GM23338 (cell line): ENCODE results near the gene MPDU1. TPM values are rescaled to one million over a fixed set of nuclear protein-coding genes. Genes with fewer than 3 reads are reported as not detected.

Source experiments
- ATAC-seq: fragments of 200-7000 bp; cut with Tn5 transposase; 3 replicates; pipeline ENCODE4 v1.9.1; 2020
- DNase-seq: peaks from one replicate; pipeline ENCODE4 v3.0.0-alpha.2; 2015; ENCODE audit warnings: low spot score
- H2AFZ ChIP-seq: fragments of 200-600 bp; sonication (generic); 2 replicates; pipeline ENCODE4 v1.8.0; 2016; ENCODE audit warnings: antibody characterized with exemption, mild to moderate bottlenecking, moderate library complexity
- H3F3A ChIP-seq: fragments of 200-600 bp; sonication (generic); replicated peaks from 2 replicates; pipeline ENCODE4 v1.8.0; 2017; ENCODE audit warnings: antibody characterized with exemption, mixed run types, low read depth
- H3K27ac ChIP-seq: fragments of 200-600 bp; sonication (generic); 2 replicates; pipeline ENCODE4 v1.6.1; 2016; ENCODE audit warnings: low read depth
- H3K27me3 ChIP-seq: fragments of 200-600 bp; sonication (generic); 2 replicates; pipeline ENCODE4 v1.8.0; 2016; ENCODE audit warnings: mild to moderate bottlenecking, mixed run types, moderate library complexity; ENCODE audit not compliant: insufficient read depth
- H3K36me3 ChIP-seq: fragments of 200-600 bp; sonication (generic); 2 replicates; pipeline ENCODE4 v1.8.0; 2016; ENCODE audit warnings: mild to moderate bottlenecking; ENCODE audit not compliant: insufficient read depth
- H3K4me1 ChIP-seq: fragments of 200-600 bp; sonication (generic); 2 replicates; pipeline ENCODE4 v1.8.0; 2016; ENCODE audit warnings: mild to moderate bottlenecking, moderate library complexity; ENCODE audit not compliant: insufficient read depth
- H3K4me2 ChIP-seq: fragments of 200-600 bp; sonication (generic); 2 replicates; pipeline ENCODE4 v1.7.1; 2017; ENCODE audit warnings: mixed run types
- H3K4me3 ChIP-seq: fragments of 200-600 bp; sonication (generic); 2 replicates; pipeline ENCODE4 v1.6.1; 2016; ENCODE audit warnings: mixed run types
- H3K79me2 ChIP-seq: fragments of 200-600 bp; sonication (generic); replicated peaks from 2 replicates; pipeline ENCODE4 v1.8.0; 2017; ENCODE audit warnings: mild to moderate bottlenecking; ENCODE audit not compliant: insufficient read depth
- H3K9me2 ChIP-seq: fragments of 200-600 bp; sonication (generic); 2 replicates; pipeline ENCODE4 v1.8.0; 2017; ENCODE audit not compliant: insufficient read depth
- H4K20me1 ChIP-seq: fragments of 200-600 bp; sonication (generic); replicated peaks from 2 replicates; pipeline ENCODE4 v1.8.0; 2017; ENCODE audit warnings: mild to moderate bottlenecking; ENCODE audit not compliant: insufficient read depth
- H3K27ac Mint-ChIP-seq: 2 replicates; pipeline ENCODE4 v1.8.0; 2020; ENCODE audit warnings: inconsistent platforms, mild to moderate bottlenecking, moderate library complexity, mixed read lengths
- H3K27me3 Mint-ChIP-seq: 3 replicates; pipeline ENCODE4 v1.8.0; 2022; ENCODE audit warnings: low read depth, mild to moderate bottlenecking, moderate library complexity, mixed read lengths, inconsistent platforms; ENCODE audit not compliant: insufficient read depth, poor library complexity
- H3K36me3 Mint-ChIP-seq: 3 replicates; pipeline ENCODE4 v1.8.0; 2021; ENCODE audit warnings: low read depth, mild to moderate bottlenecking, inconsistent platforms, moderate library complexity, mixed read lengths
- H3K4me1 Mint-ChIP-seq: 3 replicates; pipeline ENCODE4 v1.8.0; 2020; ENCODE audit warnings: mild to moderate bottlenecking, inconsistent platforms, mixed read lengths
- H3K4me3 Mint-ChIP-seq: 3 replicates; pipeline ENCODE4 v1.8.0; 2021; ENCODE audit warnings: moderate library complexity, mild to moderate bottlenecking, inconsistent platforms, mixed read lengths
- H3K9me3 Mint-ChIP-seq: 3 replicates; pipeline ENCODE4 v1.8.0; 2020; ENCODE audit warnings: moderate library complexity, mild to moderate bottlenecking, inconsistent platforms, mixed read lengths
- CREB1 ChIP-seq: fragments of 250-450 bp; sonication (Bioruptor Pico); IDR thresholded peaks from 2 replicates; pipeline ENCODE4 v1.5.0; 2020; ENCODE audit warnings: low read depth, mild to moderate bottlenecking, moderate library complexity
- CTCF ChIP-seq, 2 experiments: fragments of 200-600 bp in 1 of 2; sonication (generic) in 1 of 2; conservative IDR thresholded peaks; 2 replicates each; pipeline versions ENCODE4 v1.5.1 to v1.6.1; 2016 to 2017; ENCODE audit warnings: antibody characterized with exemption in 2 of 2, low read depth in 2 of 2, mild to moderate bottlenecking in 2 of 2, moderate library complexity in 1 of 2
- ETS1 ChIP-seq: IDR thresholded peaks from 2 replicates; pipeline ENCODE4 v1.6.1; 2016; ENCODE audit warnings: antibody characterized with exemption
- EZH2 ChIP-seq: fragments of 200-600 bp; sonication (generic); IDR thresholded peaks from one replicate; pipeline ENCODE4 v1.8.0; 2017; ENCODE audit warnings: antibody characterized with exemption, mild to moderate bottlenecking, low read depth; ENCODE audit not compliant: unreplicated experiment
- EZH2phosphoT487 ChIP-seq: fragments of 200-600 bp; sonication (generic); IDR thresholded peaks from one replicate; pipeline ENCODE4 v1.8.1; 2018; ENCODE audit warnings: antibody characterized with exemption; ENCODE audit not compliant: unreplicated experiment
- JUNB ChIP-seq: IDR thresholded peaks from one replicate; pipeline ENCODE4 v1.6.1; 2016; ENCODE audit warnings: antibody characterized with exemption; ENCODE audit not compliant: unreplicated experiment
- NANOG ChIP-seq: IDR thresholded peaks from 2 replicates; pipeline ENCODE4 v1.6.1; 2016; ENCODE audit warnings: antibody characterized with exemption, borderline replicate concordance
- POLR2AphosphoS5 ChIP-seq: IDR thresholded peaks from 2 replicates; pipeline ENCODE4 v1.6.1; 2016; ENCODE audit warnings: antibody characterized with exemption, low read depth
- REST ChIP-seq: IDR thresholded peaks from one replicate; pipeline ENCODE4 v1.6.1; 2018; ENCODE audit warnings: antibody characterized with exemption; ENCODE audit not compliant: unreplicated experiment
- STAT1 ChIP-seq: IDR thresholded peaks from one replicate; pipeline ENCODE4 v1.6.1; 2016; ENCODE audit warnings: antibody characterized with exemption; ENCODE audit not compliant: unreplicated experiment
- ZNF114 ChIP-seq: fragments of 250-450 bp; sonication (Bioruptor Pico); IDR thresholded peaks from 2 replicates; pipeline ENCODE4 v1.5.0; 2020; ENCODE audit warnings: mild to moderate bottlenecking, moderate library complexity
- ZNF331 ChIP-seq: fragments of 250-450 bp; sonication (Bioruptor Pico); IDR thresholded peaks from 2 replicates; pipeline ENCODE4 v1.5.0; 2020; ENCODE audit warnings: low read depth, mild to moderate bottlenecking, moderate library complexity
- polyA plus RNA-seq: library from polyadenylated mRNA; unstranded; fragments of >200 nt; fragmentation: Nextera tagmentation; extraction: Ambion mirVana; gene quantifications from 2 replicates; pipeline ENCODE4 v1.2.1, GENCODE V29; 2016
- total RNA-seq: library from RNA; depleted of rRNA; stranded (reverse); fragments of >200 nt; shearing (Covaris generic); gene quantifications from 2 replicates; pipeline ENCODE4 v1.2.3, GENCODE V29; 2014

Gene MPDU1
- total and polyA plus RNA-seq, 2 experiments from 2014 or later: 65.1 to 216 TPM

GRCh38 chr17:7561589-7562207 is 22.0 kb upstream of the MPDU1 start, which contains the start of gene SENP3:
Gene SENP3, plus strand, starts transcription at chr17:7561919. Its CDS starts 1,158 bp downstream, at chr17:7563077.
- TF ChIP-seq ETS1 (peak; percentile 54; the same call in 1 of the 2 replicates), STAT1 (no peak), NANOG (no peak), REST (no peak), EZH2phosphoT487 (no peak), JUNB (no peak), ZNF114 (no peak), CREB1 (CRISPR knock-in tag) (peak; percentile 95), ZNF331 (CRISPR knock-in tag) (no peak), POLR2AphosphoS5 (peak; percentile 71), EZH2 (no peak)
- Histone ChIP-seq H2AFZ (peak within 1 kb of the TSS; percentile 95), H4K20me1 (peaks cover 6% of the 10 kb centered on the region), H3F3A (peaks cover 29% of the 10 kb centered on the region), H3K4me1 (peaks cover 45% of the 10 kb centered on the region), H3K27me3 (no peaks in the 10 kb centered on the region), H3K79me2 (peaks cover 44% of the 10 kb centered on the region), H3K4me3 (peak within 1 kb of the TSS; percentile 96), H3K27ac (peak within 1 kb of the TSS; percentile 92), H3K4me2 (peak within 1 kb of the TSS; percentile 99), H3K36me3 (peaks cover 22% of the 10 kb centered on the region; the same call in 1 of the 2 replicates), H3K9me2 (no peaks in the 10 kb centered on the region)
- Mint-ChIP-seq H3K4me1 (peaks cover 44% of the 10 kb centered on the region), H3K4me3 (peak within 1 kb of the TSS; percentile 93), H3K27ac (peak within 1 kb of the TSS; percentile 93), H3K27me3 (peaks cover 25% of the 10 kb centered on the region), H3K9me3 (no peaks in the 10 kb centered on the region), H3K36me3 (peaks cover 38% of the 10 kb centered on the region)
- ATAC-seq: peak; percentile 58
- DNase-seq: peak; percentile 94

GRCh38 chr17:7562208-7562605 is 21.4 kb upstream of the MPDU1 start:
- Histone ChIP-seq H3F3A (peaks cover 29% of the 10 kb centered on the region), H3K27me3 (no peaks in the 10 kb centered on the region), H3K4me2 (peak overlapping the region; percentile 99), H3K9me2 (no peaks in the 10 kb centered on the region), H3K36me3 (peaks cover 23% of the 10 kb centered on the region; the same call in 1 of the 2 replicates), H2AFZ (0 out of 2 replicates have a peak overlapping the region, but pooled peaks have one; percentile 32), H3K27ac (peak overlapping the region; percentile 63), H3K79me2 (peaks cover 44% of the 10 kb centered on the region), H4K20me1 (peaks cover 10% of the 10 kb centered on the region), H3K4me1 (peaks cover 42% of the 10 kb centered on the region), H3K4me3 (peak overlapping the region; percentile 96)
- H3K36me3 Mint-ChIP-seq: peaks cover 43% of the 10 kb centered on the region
- peak overlapping the region; percentile 93 for H3K27ac Mint-ChIP-seq
- no peaks in the 10 kb centered on the region for H3K9me3 Mint-ChIP-seq
- DNase-seq (peak; percentile 64), ATAC-seq (peak; percentile 10)
- peak overlapping the region; percentile 93 for H3K4me3 Mint-ChIP-seq
- peaks cover 43% of the 10 kb centered on the region for H3K4me1 Mint-ChIP-seq
- peaks cover 24% of the 10 kb centered on the region for H3K27me3 Mint-ChIP-seq
- TF ChIP-seq CTCF (conservative IDR thresholded peaks at IDR 0.05; ENCODE audit: low read depth in 2 of 2) (no peak), ZNF331 (CRISPR knock-in tag) (no peak), EZH2 (no peak), REST (no peak)
